Neuronal stem cell (in vitro differentiated cells): ENCODE measurements around the gene LDLRAD2.

Source experiments
- DNase-seq: peaks from one replicate; pipeline ENCODE4 v3.0.0-alpha.2; 2013; ENCODE audit warnings: low spot score
- H2AFZ ChIP-seq: one replicate; pipeline ENCODE4 v1.6.1; 2013; ENCODE audit warnings: mild to moderate bottlenecking, low read length, inconsistent platforms
- H2AK5ac ChIP-seq: 2 replicates; pipeline ENCODE4 v1.6.1; 2013; ENCODE audit warnings: low read depth, mild to moderate bottlenecking, inconsistent platforms, low read length, moderate library complexity, mixed read lengths
- H2BK120ac ChIP-seq: 2 replicates; pipeline ENCODE4 v1.6.1; 2013; ENCODE audit warnings: low read depth, mild to moderate bottlenecking, inconsistent platforms, low read length, moderate library complexity, mixed read lengths
- H2BK12ac ChIP-seq: one replicate; pipeline ENCODE4 v1.6.1; 2013; ENCODE audit warnings: low read length, inconsistent platforms
- H2BK15ac ChIP-seq: 2 replicates; pipeline ENCODE4 v1.6.1; 2013; ENCODE audit warnings: mild to moderate bottlenecking, low read length, inconsistent platforms, mixed read lengths
- H2BK5ac ChIP-seq: one replicate; pipeline ENCODE4 v1.6.1; 2013; ENCODE audit warnings: inconsistent platforms, mild to moderate bottlenecking, low read length, moderate library complexity
- H3K14ac ChIP-seq: one replicate; pipeline ENCODE4 v1.6.1; 2013; ENCODE audit warnings: low read length, inconsistent platforms
- H3K18ac ChIP-seq: 2 replicates; pipeline ENCODE4 v1.6.1; 2013; ENCODE audit warnings: low read length, inconsistent platforms
- H3K23ac ChIP-seq: 2 replicates; pipeline ENCODE4 v1.6.1; 2013; ENCODE audit warnings: low read depth, mild to moderate bottlenecking, mixed read lengths, low read length, inconsistent platforms; ENCODE audit not compliant: poor library complexity
- H3K27ac ChIP-seq: replicated peaks from 3 replicates; pipeline ENCODE4 v1.5.1; 2013; ENCODE audit warnings: low read length, inconsistent platforms
- H3K27me3 ChIP-seq, 3 experiments: 2 replicates each; pipeline ENCODE4 v1.6.1; 2013; ENCODE audit warnings: low read length in 3 of 3, mild to moderate bottlenecking in 2 of 3, inconsistent platforms in 1 of 3, low read depth in 1 of 3, mixed read lengths in 1 of 3, moderate library complexity in 1 of 3; ENCODE audit not compliant: control insufficient read depth in 3 of 3, insufficient read depth in 3 of 3
- H3K36me3 ChIP-seq, 2 donors: replicated peaks in 1 of 2; 2 replicates each; pipeline ENCODE4 v1.6.1; 2013; ENCODE audit warnings: low read length in 2 of 2; ENCODE audit not compliant: control insufficient read depth in 2 of 2, insufficient read depth in 2 of 2
- H3K4ac ChIP-seq: 2 replicates; pipeline ENCODE4 v1.6.1; 2013; ENCODE audit warnings: inconsistent platforms, mild to moderate bottlenecking, low read length, moderate library complexity
- H3K4me1 ChIP-seq, 2 donors: 1 replicate in 1 of 2; 2 replicates in 1 of 2; pipeline ENCODE4 v1.6.1; 2013; ENCODE audit warnings: low read length in 2 of 2, low read depth in 1 of 2; ENCODE audit not compliant: control insufficient read depth in 2 of 2, insufficient read depth in 1 of 2
- H3K4me2 ChIP-seq: one replicate; pipeline ENCODE4 v1.6.1; 2013; ENCODE audit warnings: mild to moderate bottlenecking, low read length, inconsistent platforms; ENCODE audit not compliant: insufficient read depth, poor library complexity, severe bottlenecking
- H3K4me3 ChIP-seq, 2 donors: 2 replicates each; pipeline ENCODE4 v1.5.1; 2013; ENCODE audit warnings: low read length in 2 of 2, mild to moderate bottlenecking in 2 of 2, inconsistent platforms in 1 of 2, moderate library complexity in 1 of 2
- H3K79me1 ChIP-seq: one replicate; pipeline ENCODE4 v1.6.1; 2013; ENCODE audit warnings: low read depth, mild to moderate bottlenecking, inconsistent platforms, low read length, moderate library complexity
- H3K9ac ChIP-seq: one replicate; pipeline ENCODE4 v1.6.1; 2013; ENCODE audit warnings: mild to moderate bottlenecking, low read depth, low read length, inconsistent platforms; ENCODE audit not compliant: poor library complexity
- H3K9me3 ChIP-seq, 2 donors: replicated peaks in 1 of 2; 2 replicates each; pipeline versions ENCODE3 to v1.6.1; 2013; ENCODE audit warnings: low read length in 2 of 2, mild to moderate bottlenecking in 2 of 2, inconsistent platforms in 1 of 2, low read depth in 1 of 2, mixed read lengths in 1 of 2, moderate library complexity in 1 of 2; ENCODE audit not compliant: control insufficient read depth in 2 of 2, insufficient read depth in 1 of 2
- H4K8ac ChIP-seq: one replicate; pipeline ENCODE4 v1.6.1; 2013; ENCODE audit warnings: low read depth, mild to moderate bottlenecking, inconsistent platforms, low read length, moderate library complexity
- H4K91ac ChIP-seq: one replicate; pipeline ENCODE4 v1.6.1; 2013; ENCODE audit warnings: low read length, low read depth, mild to moderate bottlenecking, inconsistent platforms; ENCODE audit not compliant: poor library complexity
- WGBS, 2 donors: extraction: QIAGEN DNeasy Blood & Tissue Kit; methylation state at CpG; one replicate each; pipeline ENCODE4 v1.1.7; 2013; ENCODE audit warnings: missing lambda C conversion rate in 2 of 2, mixed read lengths in 1 of 2; ENCODE audit not compliant: insufficient read length in 2 of 2, insufficient replicate concordance in 1 of 2; ENCODE audit errors: extremely low coverage in 2 of 2; 5-methylcytosine and 5-hydroxymethylcytosine counted together

LDLRAD2 gene

DNA sequence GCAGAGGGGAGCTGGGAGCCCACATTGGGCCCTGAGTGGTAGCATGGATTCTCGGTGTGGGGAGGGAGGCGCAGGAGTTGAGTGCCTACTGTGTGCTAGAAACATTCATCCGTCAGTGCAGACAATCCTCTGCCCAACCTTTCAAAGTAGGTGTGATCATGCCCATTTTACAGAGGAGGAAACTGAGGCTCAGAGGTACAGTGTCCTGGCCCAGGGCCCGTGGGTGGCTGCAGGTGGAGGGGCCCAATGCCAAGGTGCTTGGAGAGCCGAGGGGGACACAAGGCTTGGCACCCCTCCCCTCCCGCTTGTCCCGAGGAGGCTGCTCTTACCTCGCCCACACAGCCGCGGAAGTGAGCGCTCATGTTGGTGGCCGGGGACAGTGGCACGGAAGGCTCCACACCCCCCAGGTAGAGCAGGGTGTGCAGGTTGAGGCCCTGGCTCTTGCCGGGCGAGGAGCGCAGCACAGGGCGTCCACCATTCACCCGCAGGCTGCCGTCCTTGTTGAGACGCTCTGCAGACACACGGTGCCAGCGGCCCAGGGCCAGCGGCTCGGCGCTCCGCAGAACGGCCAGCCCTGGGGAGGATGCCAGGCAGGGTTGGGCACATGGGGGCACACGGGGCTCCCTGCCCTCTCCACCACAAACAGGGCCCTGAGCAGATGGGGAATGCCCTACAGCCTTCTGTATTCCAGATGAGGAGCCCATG lies 16.6 kb downstream of the LDLRAD2 start:
- Histone ChIP-seq H2AFZ (no peak overlapping the region), H3K27me3 (no peaks in the 10 kb centered on the region), H3K4me1 (no peaks in the 10 kb centered on the region), H3K23ac (peak overlapping the region; percentile 43), H3K79me1 (peaks cover 7% of the 10 kb centered on the region), H3K27ac (no peak overlapping the region), H3K4me2 (no peak overlapping the region), H4K91ac (no peak overlapping the region), H3K36me3 (peaks cover 56 to 78% of the 10 kb centered on the region in 2 donors), H3K9me3 (peaks cover 3 to 7% of the 10 kb centered on the region in 2 donors), H4K8ac (no peak overlapping the region), H3K4me3 (peak overlapping the region in 1 of 2 donors; percentile 19), H2BK15ac (no peak overlapping the region), H3K14ac (peak overlapping the region; percentile 89), H2BK5ac (no peak overlapping the region), H3K4ac (no peak overlapping the region), H3K18ac (no peak overlapping the region), H2BK12ac (no peak overlapping the region), H2AK5ac (no peak overlapping the region), H3K9ac (no peak overlapping the region), H2BK120ac (no peak overlapping the region)
- no peak for DNase-seq
- no CpG with 5 or more reads among the region's 28 CpGs for WGBS, 2 donors

DNA sequence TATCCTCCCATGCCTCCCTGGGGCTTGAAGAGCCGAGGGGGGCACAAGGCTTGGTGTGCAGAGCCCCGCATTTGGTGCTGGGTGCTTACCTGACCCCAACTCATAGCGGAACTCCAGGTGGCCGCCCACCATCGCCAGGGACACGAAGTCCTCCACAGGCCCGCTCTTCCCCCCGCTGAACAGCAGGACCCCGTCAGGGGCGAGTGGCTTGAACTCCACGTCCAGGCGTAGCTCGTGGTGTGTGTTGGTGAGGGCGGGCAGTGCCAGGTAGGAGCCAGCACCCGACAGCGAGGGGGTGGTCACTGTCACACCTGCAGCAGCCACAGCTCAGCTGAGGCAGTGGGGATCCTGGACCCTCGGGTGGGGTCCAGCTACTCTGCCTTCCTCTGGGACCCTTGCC lies 17.2 kb downstream of the LDLRAD2 start:
- peak overlapping the region; percentile 82 for H3K14ac ChIP-seq
- no peak for DNase-seq
- H2BK12ac ChIP-seq, result no peak overlapping the region
- H2AK5ac ChIP-seq, result no peak overlapping the region
- H3K18ac ChIP-seq, result no peak overlapping the region
- no peak overlapping the region for H2BK15ac ChIP-seq
- no peaks in the 10 kb centered on the region for H3K4me1 ChIP-seq
- no peak overlapping the region for H3K4ac ChIP-seq
- H2BK5ac ChIP-seq, result no peak overlapping the region
- no peak overlapping the region for H2BK120ac ChIP-seq
- no peak overlapping the region for H3K4me2 ChIP-seq
- H3K79me1 ChIP-seq, result peaks cover 7% of the 10 kb centered on the region
- H4K91ac ChIP-seq, result no peak overlapping the region
- H3K27ac ChIP-seq, result no peak overlapping the region
- H4K8ac ChIP-seq, result no peak overlapping the region
- H3K27me3 ChIP-seq, result no peaks in the 10 kb centered on the region
- WGBS, 2 donors, result no CpG with 5 or more reads among the region's 17 CpGs
- no peak overlapping the region for H3K4me3 ChIP-seq
- peak overlapping the region; percentile 65 for H3K23ac ChIP-seq
- H2AFZ ChIP-seq, result no peak overlapping the region
- H3K9ac ChIP-seq, result no peak overlapping the region
- H3K36me3 ChIP-seq, result peaks cover 62 to 78% of the 10 kb centered on the region in 2 donors
- H3K9me3 ChIP-seq, result peaks cover 9 to 14% of the 10 kb centered on the region in 2 donors

DNA sequence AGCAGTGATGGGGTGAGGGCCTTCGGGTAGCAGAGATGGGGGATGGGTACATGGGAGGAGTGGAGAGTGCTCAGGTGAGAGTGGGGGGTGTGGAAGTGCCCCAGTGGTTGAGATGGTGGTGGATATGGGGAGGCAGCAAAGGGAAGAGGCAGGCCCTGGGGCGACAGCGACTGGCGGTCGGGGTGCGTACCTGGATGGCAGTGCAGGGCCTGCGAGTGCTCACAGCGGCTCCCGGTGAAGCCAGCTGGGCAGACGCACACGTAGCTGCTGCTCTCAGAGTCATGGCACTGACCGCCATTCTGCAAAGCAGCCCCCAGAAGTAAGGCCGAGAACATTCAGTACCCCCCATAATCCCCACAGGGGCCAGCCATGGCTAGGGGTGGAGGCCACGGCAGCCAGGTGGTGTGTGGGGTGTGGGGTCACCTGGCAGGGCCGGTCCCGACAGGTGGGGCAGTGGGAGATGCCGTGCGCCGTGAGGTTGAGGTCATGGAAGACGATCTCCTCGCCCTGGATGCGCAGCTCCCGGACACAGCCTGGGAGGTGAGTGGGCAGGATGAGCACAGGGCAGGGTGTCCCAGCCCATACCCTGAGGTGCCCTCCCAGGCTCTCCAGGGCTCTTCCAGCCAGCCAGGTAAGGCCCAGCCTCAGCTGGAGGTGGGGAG lies 18.9 kb downstream of the LDLRAD2 start:
- Histone ChIP-seq H3K23ac (peak overlapping the region; percentile 80), H3K27me3 (no peaks in the 10 kb centered on the region), H3K4me2 (no peak overlapping the region), H3K36me3 (peaks cover 71 to 82% of the 10 kb centered on the region in 2 donors), H4K8ac (no peak overlapping the region), H2AFZ (no peak overlapping the region), H2AK5ac (no peak overlapping the region), H2BK15ac (no peak overlapping the region), H3K4me3 (no peak overlapping the region), H3K9ac (peak overlapping the region; percentile 81), H2BK120ac (no peak overlapping the region), H2BK5ac (no peak overlapping the region), H4K91ac (no peak overlapping the region), H3K4me1 (no peaks in the 10 kb centered on the region), H3K9me3 (peaks cover 21 to 24% of the 10 kb centered on the region in 2 donors), H3K27ac (no peak overlapping the region), H3K4ac (no peak overlapping the region), H3K79me1 (peaks cover 5% of the 10 kb centered on the region), H2BK12ac (peak overlapping the region; percentile 22), H3K18ac (no peak overlapping the region), H3K14ac (peak overlapping the region; percentile 56)
- no CpG with 5 or more reads among the region's 23 CpGs for WGBS, 2 donors
- no peak for DNase-seq

- peaks cover 21 to 24% of the 10 kb centered on the region in 2 donors for H3K9me3 ChIP-seq
- H2BK15ac ChIP-seq, result no peak overlapping the region
- peaks cover 72 to 85% of the 10 kb centered on the region in 2 donors for H3K36me3 ChIP-seq
- DNase-seq, result no peak
- no peak overlapping the region for H3K9ac ChIP-seq
- H3K4me1 ChIP-seq, result no peaks in the 10 kb centered on the region
- H2BK5ac ChIP-seq, result no peak overlapping the region
- H4K8ac ChIP-seq, result no peak overlapping the region
- H3K18ac ChIP-seq, result no peak overlapping the region
- H2AFZ ChIP-seq, result no peak overlapping the region
- H3K23ac ChIP-seq, result peak overlapping the region; percentile 80
- H3K27me3 ChIP-seq, result no peaks in the 10 kb centered on the region
- no peak overlapping the region for H3K14ac ChIP-seq
- no peak overlapping the region for H3K4me2 ChIP-seq
- no CpG with 5 or more reads among the region's 14 CpGs for WGBS, 2 donors
- H2BK120ac ChIP-seq, result no peak overlapping the region
- H4K91ac ChIP-seq, result no peak overlapping the region
- H3K4ac ChIP-seq, result no peak overlapping the region
- peak overlapping the region; percentile 22 for H2BK12ac ChIP-seq
- H2AK5ac ChIP-seq, result no peak overlapping the region
- H3K79me1 ChIP-seq, result peaks cover 5% of the 10 kb centered on the region
- H3K4me3 ChIP-seq, result no peak overlapping the region
- H3K27ac ChIP-seq, result no peak overlapping the region
These were observed 19.4 kb downstream of the LDLRAD2 start for GRCh38 chr1:21831454-21831970.
